ENCODE measurements around the gene DHCR24. TPM values are rescaled to one million over a fixed set of nuclear protein-coding genes. Genes with fewer than 3 reads are reported as not detected.
"Not testable (repeated sequence)": the region's sequence is repeated elsewhere in the genome, so short reads cannot be mapped to it uniquely, and the experiment has no call there.

DHCR24 gene
- total RNA-seq, 1 donor from 2014 or later: 9.9 TPM

DNA sequence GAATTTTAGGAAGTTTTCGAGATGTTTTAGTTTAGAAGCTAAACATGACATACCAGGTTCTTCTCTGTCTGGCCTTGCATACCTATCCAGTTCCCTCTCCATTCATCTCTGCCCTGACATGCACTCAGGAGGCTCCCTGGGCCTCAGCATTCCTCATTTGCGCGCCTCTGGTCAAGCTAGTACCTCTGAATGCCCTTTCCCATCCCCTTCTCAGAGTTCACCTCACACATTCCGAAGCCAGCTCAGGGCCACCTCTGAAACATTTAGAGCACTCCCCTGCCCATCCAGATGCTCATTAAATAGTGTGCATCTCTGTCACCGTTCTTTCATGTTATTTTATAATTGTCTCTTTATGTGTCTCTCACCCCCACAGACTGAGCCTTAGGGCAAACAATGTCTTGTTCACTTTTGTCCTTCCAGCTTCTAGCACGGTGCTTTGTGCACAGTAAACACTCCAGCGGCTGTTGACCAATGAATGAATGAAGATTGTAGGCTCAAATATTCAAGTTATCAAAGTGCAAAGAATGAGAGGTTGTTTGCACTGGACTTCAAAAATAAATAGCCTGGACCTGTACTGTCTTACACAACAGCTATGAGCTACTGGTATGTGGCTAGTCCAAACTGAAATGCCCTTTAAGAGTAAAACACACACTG, 1.2 kb upstream of the DHCR24 start:
- peak overlapping the region; percentile 62 for H3K27ac ChIP-seq (ENCODE audit: low read depth, low read length)

DNA sequence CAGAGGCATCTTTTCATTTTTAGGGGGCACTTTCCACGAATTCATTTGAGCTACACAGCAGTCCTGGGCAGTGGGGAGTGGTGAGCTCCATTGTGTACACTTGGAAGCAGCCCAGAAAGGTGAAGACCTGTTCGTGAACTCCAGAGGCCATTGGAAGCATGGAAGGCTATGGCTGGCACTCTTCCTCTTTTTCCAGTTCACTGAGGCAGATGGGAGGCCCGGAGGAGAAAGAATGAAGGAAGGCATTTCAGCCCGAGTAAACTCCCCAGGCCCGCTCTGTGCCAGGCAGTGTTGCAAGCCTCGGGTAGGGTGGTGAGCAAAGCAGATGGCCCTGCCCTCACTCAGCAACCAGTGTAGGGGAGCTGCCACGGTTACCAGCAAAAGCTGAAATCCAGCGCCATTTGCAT, 673 bp upstream of the DHCR24 start:
- H3K4me1 ChIP-seq (ENCODE audit: control insufficient read depth in 3 of 3, insufficient read depth in 3 of 3, low read length in 3 of 3): peaks cover 17 to 50% (median 45%) of the 10 kb centered on the region in 3 donors
- H3K27ac ChIP-seq (ENCODE audit: low read depth, low read length): peak overlapping the region; percentile 62
- H3K9me3 ChIP-seq (ENCODE audit: control insufficient read depth in 3 of 3, low read length in 3 of 3): no peaks in the 10 kb centered on the region
- H3K36me3 ChIP-seq (ENCODE audit: control insufficient read depth in 3 of 3, insufficient read depth in 3 of 3, low read length in 3 of 3): no peaks in the 10 kb centered on the region
- no peaks in the 10 kb centered on the region for H3K27me3 ChIP-seq (ENCODE audit: control insufficient read depth in 3 of 3, insufficient read depth in 3 of 3, low read length in 3 of 3)
- peak overlapping the region; percentile 54 to 94 (median 73) for H3K9ac ChIP-seq (ENCODE audit: low read depth in 1 of 3, low read length in 3 of 3)
- peak overlapping the region; percentile 72 to 97 (median 96) for H3K4me3 ChIP-seq (ENCODE audit: low read length in 3 of 3)

More for the DNA sequence above, 1.2 kb upstream of the DHCR24 start:
- H3K4me3 ChIP-seq (ENCODE audit: low read length in 3 of 3): peak overlapping the region in 2 of 3 donors; percentile 96 to 97
- H3K9ac ChIP-seq (ENCODE audit: low read depth in 1 of 3, low read length in 3 of 3): peak overlapping the region in 2 of 3 donors; percentile 73 to 94
- no peaks in the 10 kb centered on the region for H3K9me3 ChIP-seq (ENCODE audit: control insufficient read depth in 3 of 3, low read length in 3 of 3)
- peaks cover 17 to 47% (median 42%) of the 10 kb centered on the region in 3 donors for H3K4me1 ChIP-seq (ENCODE audit: control insufficient read depth in 3 of 3, insufficient read depth in 3 of 3, low read length in 3 of 3)
- H3K36me3 ChIP-seq (ENCODE audit: control insufficient read depth in 3 of 3, insufficient read depth in 3 of 3, low read length in 3 of 3): no peaks in the 10 kb centered on the region
- H3K27me3 ChIP-seq (ENCODE audit: control insufficient read depth in 3 of 3, insufficient read depth in 3 of 3, low read length in 3 of 3): no peaks in the 10 kb centered on the region

GRCh38 chr1:54885807-54886723, 930 bp downstream of the DHCR24 start:
- H3K36me3 ChIP-seq (ENCODE audit: control insufficient read depth in 3 of 3, insufficient read depth in 3 of 3, low read length in 3 of 3): peaks cover 0 to 3% (median 0%) of the 10 kb centered on the region in 3 donors
- no peak overlapping the region for H3K27ac ChIP-seq (ENCODE audit: low read depth, low read length)
- peak overlapping the region; percentile 88 to 97 (median 96) for H3K4me3 ChIP-seq (ENCODE audit: low read length in 3 of 3)
- peaks cover 17 to 54% (median 45%) of the 10 kb centered on the region in 3 donors for H3K4me1 ChIP-seq (ENCODE audit: control insufficient read depth in 3 of 3, insufficient read depth in 3 of 3, low read length in 3 of 3)
- no peaks in the 10 kb centered on the region for H3K27me3 ChIP-seq (ENCODE audit: control insufficient read depth in 3 of 3, insufficient read depth in 3 of 3, low read length in 3 of 3)
- H3K9me3 ChIP-seq (ENCODE audit: control insufficient read depth in 3 of 3, low read length in 3 of 3): no peaks in the 10 kb centered on the region
- H3K9ac ChIP-seq (ENCODE audit: low read depth in 1 of 3, low read length in 3 of 3): peak overlapping the region; percentile 24 to 94 (median 73)

- H3K27me3 ChIP-seq (ENCODE audit: control insufficient read depth in 3 of 3, insufficient read depth in 3 of 3, low read length in 3 of 3): no peaks in the 10 kb centered on the region
- H3K4me3 ChIP-seq (ENCODE audit: low read length in 3 of 3): peak overlapping the region in 1 of 3 donors; percentile 45
- no peaks in the 10 kb centered on the region for H3K9me3 ChIP-seq (ENCODE audit: control insufficient read depth in 3 of 3, low read length in 3 of 3)
- no peak overlapping the region for H3K27ac ChIP-seq (ENCODE audit: low read depth, low read length)
- H3K4me1 ChIP-seq (ENCODE audit: control insufficient read depth in 3 of 3, insufficient read depth in 3 of 3, low read length in 3 of 3): peaks cover 17 to 54% (median 45%) of the 10 kb centered on the region in 3 donors
- peak overlapping the region in 1 of 3 donors; percentile 94 for H3K9ac ChIP-seq (ENCODE audit: low read depth in 1 of 3, low read length in 3 of 3)
- peaks cover 0 to 3% (median 0%) of the 10 kb centered on the region in 3 donors for H3K36me3 ChIP-seq (ENCODE audit: control insufficient read depth in 3 of 3, insufficient read depth in 3 of 3, low read length in 3 of 3)
Measured at GRCh38 chr1:54885237-54885679, 1.7 kb downstream of the DHCR24 start.

DNA sequence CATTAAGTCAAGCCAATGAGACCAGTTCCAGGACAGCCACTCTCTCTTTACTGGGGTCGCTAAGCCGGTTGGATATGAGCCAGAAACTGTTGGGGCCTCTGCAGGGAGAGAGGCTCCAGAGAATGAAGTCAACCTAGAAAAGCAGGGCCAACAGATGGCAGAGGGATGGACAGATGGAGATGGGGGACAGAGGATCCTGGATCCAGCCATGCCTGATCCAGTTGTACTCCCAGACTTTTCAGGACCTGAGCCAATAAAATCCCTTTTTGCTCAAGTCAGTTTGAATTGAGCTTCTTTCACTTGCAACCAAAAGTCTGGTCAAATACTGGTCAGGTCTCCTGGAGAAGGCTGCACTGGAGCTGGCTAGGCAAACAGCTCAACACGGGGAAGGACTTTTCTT, 2.2 kb downstream of the DHCR24 start:
- H3K9me3 ChIP-seq (ENCODE audit: control insufficient read depth in 3 of 3, low read length in 3 of 3): no peaks in the 10 kb centered on the region
- H3K4me3 ChIP-seq (ENCODE audit: low read length in 3 of 3): peak overlapping the region in 1 of 3 donors; percentile 45
- no peaks in the 10 kb centered on the region for H3K27me3 ChIP-seq (ENCODE audit: control insufficient read depth in 3 of 3, insufficient read depth in 3 of 3, low read length in 3 of 3)
- H3K36me3 ChIP-seq (ENCODE audit: control insufficient read depth in 3 of 3, insufficient read depth in 3 of 3, low read length in 3 of 3): peaks cover 0 to 3% (median 0%) of the 10 kb centered on the region in 3 donors
- H3K27ac ChIP-seq (ENCODE audit: low read depth, low read length): no peak overlapping the region
- peaks cover 17 to 54% (median 45%) of the 10 kb centered on the region in 3 donors for H3K4me1 ChIP-seq (ENCODE audit: control insufficient read depth in 3 of 3, insufficient read depth in 3 of 3, low read length in 3 of 3)
- peak overlapping the region in 1 of 3 donors; percentile 94 for H3K9ac ChIP-seq (ENCODE audit: low read depth in 1 of 3, low read length in 3 of 3)

- peaks cover 17 to 54% (median 45%) of the 10 kb centered on the region in 3 donors for H3K4me1 ChIP-seq (ENCODE audit: control insufficient read depth in 3 of 3, insufficient read depth in 3 of 3, low read length in 3 of 3)
- H3K27me3 ChIP-seq (ENCODE audit: control insufficient read depth in 3 of 3, insufficient read depth in 3 of 3, low read length in 3 of 3): no peaks in the 10 kb centered on the region
- H3K9ac ChIP-seq (ENCODE audit: low read depth in 1 of 3, low read length in 3 of 3): no peak overlapping the region
- no peak overlapping the region for H3K27ac ChIP-seq (ENCODE audit: low read depth, low read length)
- no peak overlapping the region for H3K4me3 ChIP-seq (ENCODE audit: low read length in 3 of 3)
- H3K36me3 ChIP-seq (ENCODE audit: control insufficient read depth in 3 of 3, insufficient read depth in 3 of 3, low read length in 3 of 3): peaks cover 0 to 3% (median 0%) of the 10 kb centered on the region in 3 donors
- H3K9me3 ChIP-seq (ENCODE audit: control insufficient read depth in 3 of 3, low read length in 3 of 3): no peaks in the 10 kb centered on the region
Measured at GRCh38 chr1:54884135-54884586, 2.8 kb downstream of the DHCR24 start.

DNA sequence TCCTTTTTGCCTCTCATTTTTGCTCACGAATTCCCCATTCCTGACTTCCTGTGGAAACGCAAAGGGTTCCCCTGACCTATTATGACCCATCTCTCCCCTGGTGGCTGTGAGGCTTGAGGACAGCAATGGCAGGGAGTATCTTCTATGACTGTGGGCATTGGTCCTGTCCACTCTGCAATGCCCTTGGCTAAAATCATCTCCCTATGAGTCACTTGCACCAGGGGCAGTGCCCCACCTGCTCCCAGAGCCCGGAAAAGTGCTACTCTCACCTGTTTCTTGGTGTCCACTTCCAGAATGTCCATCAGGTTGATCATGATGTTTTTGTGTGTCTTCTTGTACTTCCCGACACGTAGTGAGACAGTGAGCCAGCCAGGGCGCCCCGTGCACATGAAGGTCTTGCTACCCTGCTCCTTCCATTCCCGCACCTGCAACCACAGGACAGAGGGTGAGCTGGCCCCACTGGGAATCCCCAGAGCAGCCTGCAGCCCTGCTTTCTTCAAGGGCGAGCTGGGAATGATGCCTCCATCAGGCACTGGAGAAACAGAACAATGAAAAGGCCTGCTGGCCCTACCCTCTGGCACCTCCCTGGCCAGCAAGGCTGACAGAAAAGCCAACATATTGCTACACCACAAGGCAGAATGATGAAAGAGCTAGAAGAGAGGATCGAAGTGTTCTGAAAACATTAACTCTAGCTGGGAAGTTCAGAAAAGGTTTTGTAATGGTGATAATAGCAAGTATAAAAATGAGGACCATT, 3.5 kb downstream of the DHCR24 start:
- Histone ChIP-seq H3K9ac (ENCODE audit: low read depth in 1 of 3, low read length in 3 of 3) (peak overlapping the region in 1 of 3 donors; percentile 40), H3K4me1 (ENCODE audit: control insufficient read depth in 3 of 3, insufficient read depth in 3 of 3, low read length in 3 of 3) (peaks cover 17 to 54% (median 45%) of the 10 kb centered on the region in 3 donors), H3K27ac (ENCODE audit: low read depth, low read length) (peak overlapping the region; percentile 31), H3K27me3 (ENCODE audit: control insufficient read depth in 3 of 3, insufficient read depth in 3 of 3, low read length in 3 of 3) (no peaks in the 10 kb centered on the region), H3K4me3 (ENCODE audit: low read length in 3 of 3) (peak overlapping the region in 1 of 3 donors; percentile 42), H3K9me3 (ENCODE audit: control insufficient read depth in 3 of 3, low read length in 3 of 3) (no peaks in the 10 kb centered on the region), H3K36me3 (ENCODE audit: control insufficient read depth in 3 of 3, insufficient read depth in 3 of 3, low read length in 3 of 3) (peaks cover 0 to 3% (median 0%) of the 10 kb centered on the region in 3 donors)

- Histone ChIP-seq H3K4me3 (ENCODE audit: low read length in 3 of 3) (no peak overlapping the region), H3K27ac (ENCODE audit: low read depth, low read length) (no peak overlapping the region), H3K36me3 (ENCODE audit: control insufficient read depth in 3 of 3, insufficient read depth in 3 of 3, low read length in 3 of 3) (peaks cover 0 to 3% (median 0%) of the 10 kb centered on the region in 3 donors), H3K4me1 (ENCODE audit: control insufficient read depth in 3 of 3, insufficient read depth in 3 of 3, low read length in 3 of 3) (peaks cover 12 to 44% (median 36%) of the 10 kb centered on the region in 3 donors), H3K27me3 (ENCODE audit: control insufficient read depth in 3 of 3, insufficient read depth in 3 of 3, low read length in 3 of 3) (no peaks in the 10 kb centered on the region), H3K9me3 (ENCODE audit: control insufficient read depth in 3 of 3, low read length in 3 of 3) (no peaks in the 10 kb centered on the region), H3K9ac (ENCODE audit: low read depth in 1 of 3, low read length in 3 of 3) (no peak overlapping the region)
Measured at GRCh38 chr1:54882519-54882918, 4.5 kb downstream of the DHCR24 start.

DNA sequence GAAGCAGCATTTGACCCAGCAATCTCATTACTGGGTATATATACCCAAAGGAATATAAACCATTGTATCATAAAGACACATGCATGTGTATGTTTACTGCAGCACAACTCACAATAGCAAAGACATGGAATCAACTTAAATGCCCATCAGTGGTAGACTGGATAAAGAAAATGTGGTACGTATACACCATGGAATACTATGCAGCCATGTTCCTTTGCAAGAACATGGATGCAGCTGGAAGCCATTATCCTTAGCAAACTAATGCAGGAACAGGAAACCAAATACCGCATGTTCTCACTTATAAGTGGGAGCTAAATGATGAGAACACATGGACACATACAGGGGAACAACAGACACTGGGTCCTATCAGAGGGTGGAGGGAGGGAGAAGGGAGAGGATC, 5.4 kb downstream of the DHCR24 start:
- not testable (repeated sequence) for H3K27me3 ChIP-seq (ENCODE audit: control insufficient read depth in 3 of 3, insufficient read depth in 3 of 3, low read length in 3 of 3); H3K27ac ChIP-seq (ENCODE audit: low read depth, low read length); H3K9ac ChIP-seq (ENCODE audit: low read depth in 1 of 3, low read length in 3 of 3); H3K4me3 ChIP-seq (ENCODE audit: low read length in 3 of 3); H3K36me3 ChIP-seq (ENCODE audit: control insufficient read depth in 3 of 3, insufficient read depth in 3 of 3, low read length in 3 of 3); H3K9me3 ChIP-seq (ENCODE audit: control insufficient read depth in 3 of 3, low read length in 3 of 3)
- H3K4me1 ChIP-seq (ENCODE audit: control insufficient read depth in 3 of 3, insufficient read depth in 3 of 3, low read length in 3 of 3): peaks cover 10 to 39% (median 35%) of the 10 kb centered on the region in 3 donors
